Heart left ventricle (tissue), 16 donors: ENCODE data around the gene AFDN. TPM values are rescaled to one million over a fixed set of nuclear protein-coding genes. Genes with fewer than 3 reads are reported as not detected.
"Not testable (repeated sequence)": the region's sequence is repeated elsewhere in the genome, so short reads cannot be mapped to it uniquely, and the experiment has no call there.

Experiments used
- ATAC-seq, 4 donors: fragments of 200-7000 bp; cut with Tn5 transposase; one replicate each; pipeline ENCODE4 v1.9.1; 2020 to 2022; ENCODE audit warnings: moderate library complexity in 4 of 4, mild to moderate bottlenecking in 3 of 4, moderate number of reproducible peaks in 1 of 4
- DNase-seq, 5 donors: peaks; one replicate each; pipeline ENCODE4 v3.0.0-alpha.2; 2020
- H3K27ac ChIP-seq, 12 donors: fragments of 200-600 bp; sonication (generic) in 4 of 12; one replicate each; pipeline versions ENCODE4 v1.5.0 to v1.8.0; 2016 to 2022; ENCODE audit warnings: mild to moderate bottlenecking in 2 of 12
- H3K27me3 ChIP-seq, 9 donors: fragments of 200-600 bp; sonication (generic) in 2 of 9; one replicate each; pipeline versions ENCODE4 v1.5.1 to v1.8.0; 2016 to 2022; ENCODE audit warnings: mild to moderate bottlenecking in 3 of 9
- H3K36me3 ChIP-seq, 9 donors: fragments of 200-600 bp; sonication (generic) in 2 of 9; one replicate each; pipeline versions ENCODE4 v1.5.0 to v1.8.0; 2018 to 2022; ENCODE audit warnings: mild to moderate bottlenecking in 2 of 9
- H3K4me1 ChIP-seq, 12 donors: fragments of 200-600 bp; sonication (generic) in 4 of 12; one replicate each; pipeline versions ENCODE4 v1.5.0 to v1.8.0; 2016 to 2022; ENCODE audit warnings: mild to moderate bottlenecking in 3 of 12
- H3K4me3 ChIP-seq, 12 donors: fragments of 200-600 bp; sonication (generic) in 4 of 12; one replicate each; pipeline versions ENCODE4 v1.5.0 to v1.8.0; 2017 to 2022; ENCODE audit warnings: mild to moderate bottlenecking in 9 of 12, moderate library complexity in 4 of 12
- H3K9me3 ChIP-seq, 12 donors: fragments of 200-600 bp; sonication (generic) in 4 of 12; one replicate each; pipeline versions ENCODE4 v1.5.0 to v1.8.0; 2016 to 2022; ENCODE audit warnings: mild to moderate bottlenecking in 1 of 12
- CTCF ChIP-seq, 12 donors: fragments of 200-600 bp; sonication (generic) in 4 of 12; IDR thresholded peaks; one replicate each; pipeline versions ENCODE4 v1.5.0 to v1.8.0; 2018 to 2022; ENCODE audit warnings: antibody characterized with exemption in 12 of 12, mild to moderate bottlenecking in 5 of 12
- POLR2A ChIP-seq, 2 donors: fragments of 450-650 bp; IDR thresholded peaks; one replicate each; pipeline ENCODE4 v1.6.1; 2017; ENCODE audit warnings: antibody characterized with exemption in 2 of 2, mild to moderate bottlenecking in 2 of 2, moderate library complexity in 2 of 2
- WGBS, 4 donors: extraction: QIAGEN DNeasy Blood & Tissue Kit in 2 of 4; methylation state at CpG; one replicate each; pipeline versions ENCODE4 v1.1.5 to v1.1.7; 2013 to 2018; 5-methylcytosine and 5-hydroxymethylcytosine counted together
- intact Hi-C, 10 donors: fragments of 100-400 bp; cut with DNase I; formaldehyde crosslinking; loops; one replicate each; pipeline versions ENCODE4 v1.11.1 to v1.14.2; 2022
- polyA plus RNA-seq, 2 donors: library from polyadenylated mRNA; stranded (reverse); fragments of 200-250 nt; gene quantifications; one replicate each; pipeline ENCODE4 v1.2.3, GENCODE V29; 2013
- total RNA-seq, 9 donors: library from RNA; depleted of rRNA in 2 of 9; stranded (reverse); fragments of >200 nt in 2 of 9; fragmentation: NEBNext Ultra II Directional in 3 of 9; extraction: Animal tissue kit (Norgen Biotek cat#: 25700) in 3 of 9; gene quantifications; one replicate each; pipeline versions ENCODE4 v1.1.0 to v1.2.4, GENCODE V29; 2016 to 2023
- donor health status: ischemic (EF 13 %, LVEDD 7.1; RV severe dilation, severe dysfunction).
- donor health status: healthy with polysubstance abuse.
- donor health status: DM: no; HTN: yes; CAD: no.
- donor health status: DM: no; HTN: no; CAD: no.
- donor health status: ischemic (EF 25% LVEDD 6.9; RV normal size, moderate dysfunction).
- donor health status: ischemic (EF 25% LVEDD 5.7; RV mildly dilated, moderate dysfunction).
- donor health status: healthy.
- donor health status: DM: yes; HTN: yes; CAD: no.
- donor health status: ischemic (EF 35%, LVEDD 5.7; RV mildly dilated, moderate dysfunction).
- donor health status: nonischemic (EF 11% LVEDD 7.7; RV severe dilation, severe dysfunction).
- donor health status: DM: yes; HTN: yes; CAD: no.
- donor health status: PGD.
- donor health status: ischemic (EF 29% LVEDD 5.4; RV normal size, mild dysfunction).
- donor health status: nonischemic (EF 23%, LVEDD 6.1; RV moderate dilation, normal function).

Gene AFDN
- total and polyA plus RNA-seq, 11 donors = 27.6 to 100 (median 50.4) TPM

GRCh38 chr6:167997642-167998041, 170.9 kb downstream of the AFDN start, which contains the start of gene KIF25:
KIF25 (plus strand) TSS chr6:167997671; CDS start chr6:168029586, 31,915 bp downstream.
- H3K4me1 ChIP-seq = peaks cover 0 to 15% (median 5%) of the 10 kb centered on the region in 12 donors
- H3K9me3 ChIP-seq = no peaks in the 10 kb centered on the region
- peak within 1 kb of the TSS in 1 of 12 donors; percentile 15 for H3K4me3 ChIP-seq
- WGBS, 4 donors = 86 to 91% (median 89%) methylated on average over 9 of the region's 9 CpGs
- H3K27ac ChIP-seq = no peak within 1 kb of the TSS
- no peak for ATAC-seq
- no peak for DNase-seq
- H3K36me3 ChIP-seq = no peaks in the 10 kb centered on the region
- intact Hi-C loops = no loop called here
- H3K27me3 ChIP-seq = peaks cover 0 to 11% (median 0%) of the 10 kb centered on the region in 9 donors
- TF ChIP-seq CTCF (IDR thresholded peaks at IDR 0.05) = no peak
- TF ChIP-seq POLR2A (IDR thresholded peaks at IDR 0.05) = no peak

GRCh38 chr6:167998215-167998614, 171.5 kb downstream of the AFDN start:
- TF ChIP-seq CTCF (IDR thresholded peaks at IDR 0.05) (no peak), POLR2A (IDR thresholded peaks at IDR 0.05) (no peak)
- Histone ChIP-seq H3K27me3 (peaks cover 0 to 11% (median 0%) of the 10 kb centered on the region in 9 donors), H3K36me3 (no peaks in the 10 kb centered on the region), H3K4me1 (peaks cover 0 to 18% (median 5%) of the 10 kb centered on the region in 12 donors), H3K27ac (no peak overlapping the region), H3K9me3 (no peaks in the 10 kb centered on the region), H3K4me3 (no peak overlapping the region)
- intact Hi-C loops = no loop called here
- DNase-seq (no peak), ATAC-seq (no peak)
- WGBS, 4 donors = 89 to 92% (median 91%) methylated on average over 5 of the region's 5 CpGs

- 91 to 93% (median 91%) methylated on average over 13 of the region's 13 CpGs for WGBS, 4 donors
- TF ChIP-seq POLR2A (IDR thresholded peaks at IDR 0.05) = no peak
- TF ChIP-seq CTCF (IDR thresholded peaks at IDR 0.05) = no peak
Observed at GRCh38 chr6:168000198-168001028, 173.7 kb downstream of the AFDN start.

GRCh38 chr6:168001029-168001332, 174.3 kb downstream of the AFDN start:
- intact Hi-C loops = no loop called here
- Histone ChIP-seq H3K9me3 (no peaks in the 10 kb centered on the region), H3K36me3 (no peaks in the 10 kb centered on the region), H3K4me1 (peaks cover 0 to 21% (median 2%) of the 10 kb centered on the region in 12 donors), H3K4me3 (no peak overlapping the region), H3K27me3 (peaks cover 0 to 11% (median 0%) of the 10 kb centered on the region in 9 donors), H3K27ac (no peak overlapping the region)
- no peak for DNase-seq
- no peak for ATAC-seq
- 76 to 95% (median 89%) methylated on average over 10 of the region's 10 CpGs for WGBS, 4 donors
- TF ChIP-seq CTCF (IDR thresholded peaks at IDR 0.05) = no peak
- no peak for TF ChIP-seq POLR2A (IDR thresholded peaks at IDR 0.05)

More at GRCh38 chr6:168000198-168001028, 173.7 kb downstream of the AFDN start:
- intact Hi-C loops = no loop called here
- H3K9me3 ChIP-seq = no peaks in the 10 kb centered on the region
- H3K4me1 ChIP-seq = peaks cover 0 to 21% (median 2%) of the 10 kb centered on the region in 12 donors
- no peak overlapping the region for H3K4me3 ChIP-seq
- H3K27me3 ChIP-seq = peaks cover 0 to 11% (median 0%) of the 10 kb centered on the region in 9 donors
- H3K36me3 ChIP-seq = no peaks in the 10 kb centered on the region
- ATAC-seq (no peak), DNase-seq (peak in 1 of 5 donors; percentile 6)
- H3K27ac ChIP-seq = no peak overlapping the region

- DNase-seq = not testable (repeated sequence)
- peaks cover 0 to 21% (median 2%) of the 10 kb centered on the region in 12 donors for H3K4me1 ChIP-seq
Observed at GRCh38 chr6:168001514-168001913, 174.8 kb downstream of the AFDN start.

More at GRCh38 chr6:168001514-168001913, 174.8 kb downstream of the AFDN start:
- H3K9me3 ChIP-seq, H3K4me3 ChIP-seq, intact Hi-C loops, ATAC-seq, H3K27ac ChIP-seq, H3K36me3 ChIP-seq: not testable (repeated sequence)
- 86 to 96% (median 93%) methylated on average over 16 to 21 of the region's 21 CpGs for WGBS, 4 donors
- peaks cover 0 to 11% (median 0%) of the 10 kb centered on the region in 9 donors for H3K27me3 ChIP-seq
